Ishikawa (cell line): ENCODE data around the gene MT1F.

Source experiments
- CEBPB ChIP-seq: IDR thresholded peaks from 2 replicates; pipeline ENCODE4 v1.6.1; 2012
- CREB1 ChIP-seq: IDR thresholded peaks from 2 replicates; pipeline ENCODE4 v1.6.1; 2012; ENCODE audit warnings: low read depth
- EP300 ChIP-seq: IDR thresholded peaks from 2 replicates; pipeline ENCODE4 v1.6.1; 2012; ENCODE audit warnings: borderline replicate concordance
- REST ChIP-seq: IDR thresholded peaks from 2 replicates; pipeline ENCODE4 v1.6.1; 2012; ENCODE audit warnings: low read depth, mild to moderate bottlenecking
- TAF1 ChIP-seq: IDR thresholded peaks from 2 replicates; pipeline ENCODE4 v1.6.1; 2012; ENCODE audit warnings: low read depth, mild to moderate bottlenecking
- USF1 ChIP-seq: IDR thresholded peaks from 2 replicates; pipeline ENCODE4 v1.6.1; 2012

- no peak for TF ChIP-seq EP300
- TF ChIP-seq CEBPB: no peak
- TF ChIP-seq REST: no peak
- no peak for TF ChIP-seq CREB1
- no peak for TF ChIP-seq USF1
- no peak for TF ChIP-seq TAF1
Measured at GRCh38 chr16:56626685-56627084, 31.1 kb upstream of the MT1F start.
